GM19099 (cell line): ENCODE results near the gene FOXL2.

Source experiments
- POLR2A ChIP-seq: IDR thresholded peaks from 3 replicates; pipeline ENCODE4 v1.6.1; 2011; ENCODE audit warnings: low read depth; ENCODE audit not compliant: insufficient read length; ENCODE audit errors: extremely low read depth

The FOXL2 gene

GRCh38 chr3:138940446-138940845, 6.5 kb downstream of the FOXL2 start:
- no peak for TF ChIP-seq POLR2A

- TF ChIP-seq POLR2A: no peak
Measured at GRCh38 chr3:138939561-138940241, 7.2 kb downstream of the FOXL2 start.

- TF ChIP-seq POLR2A: no peak
Measured at GRCh38 chr3:138938877-138939560, 7.9 kb downstream of the FOXL2 start.

GRCh38 chr3:138938056-138938876, 8.7 kb downstream of the FOXL2 start:
- TF ChIP-seq POLR2A: no peak

- no peak for TF ChIP-seq POLR2A
Measured at GRCh38 chr3:138937690-138938055, 9.3 kb downstream of the FOXL2 start.

- no peak for TF ChIP-seq POLR2A
Measured at GRCh38 chr3:138936741-138937689, 9.9 kb downstream of the FOXL2 start.

GRCh38 chr3:138935863-138936740, 10.8 kb downstream of the FOXL2 start:
- no peak for TF ChIP-seq POLR2A

- no peak for TF ChIP-seq POLR2A
Measured at GRCh38 chr3:138935505-138935862, 11.5 kb downstream of the FOXL2 start.

- no peak for TF ChIP-seq POLR2A
Measured at GRCh38 chr3:138933981-138934691, 12.8 kb downstream of the FOXL2 start.

- TF ChIP-seq POLR2A: no peak
Measured at GRCh38 chr3:138933068-138933668, 13.8 kb downstream of the FOXL2 start.

- no peak for TF ChIP-seq POLR2A
Measured at GRCh38 chr3:138928727-138929372, 18.1 kb downstream of the FOXL2 start.

- no peak for TF ChIP-seq POLR2A
Measured at GRCh38 chr3:138923531-138923994, 23.4 kb downstream of the FOXL2 start.
